ENCODE data around the gene HK1.
"Not testable (repeated sequence)": the region's sequence is repeated elsewhere in the genome, so short reads cannot be mapped to it uniquely, and the experiment has no call there.

Gene HK1

GRCh38 chr10:69259547-69260243, 18.6 kb upstream of the HK1 start:
- no peak for DNase-seq

- DNase-seq, result no peak
Observed at GRCh38 chr10:69261184-69261583, 17.1 kb upstream of the HK1 start.

GRCh38 chr10:69262292-69262751, 16.0 kb upstream of the HK1 start:
- DNase-seq, result no peak

- no peak for DNase-seq
Observed at GRCh38 chr10:69265521-69265920, 12.8 kb upstream of the HK1 start.

GRCh38 chr10:69268761-69269416, 9.4 kb upstream of the HK1 start:
- no peak for DNase-seq

- no peak for DNase-seq
Observed at GRCh38 chr10:69269761-69270160, 8.5 kb upstream of the HK1 start.

- no peak for DNase-seq
Observed at GRCh38 chr10:69270990-69271389, 7.3 kb upstream of the HK1 start.

- DNase-seq, result no peak
Observed at GRCh38 chr10:69272624-69273023, 5.7 kb upstream of the HK1 start.

- no peak for DNase-seq
Observed at GRCh38 chr10:69275444-69275843, 2.9 kb upstream of the HK1 start.

GRCh38 chr10:69276503-69276902, 1.8 kb upstream of the HK1 start:
- DNase-seq, result no peak

GRCh38 chr10:69279110-69279509, 814 bp downstream of the HK1 start:
- no peak for DNase-seq

- DNase-seq, result no peak
Observed at GRCh38 chr10:69281507-69282413, 3.5 kb downstream of the HK1 start.

GRCh38 chr10:69284402-69284801, 6.1 kb downstream of the HK1 start:
- DNase-seq, result not testable (repeated sequence)

- DNase-seq, result no peak
Observed at GRCh38 chr10:69285699-69286098, 7.4 kb downstream of the HK1 start.

GRCh38 chr10:69287181-69287580, 8.9 kb downstream of the HK1 start:
- no peak for DNase-seq

- no peak for DNase-seq
Observed at GRCh38 chr10:69290993-69291392, 12.7 kb downstream of the HK1 start.

GRCh38 chr10:69292459-69292858, 14.2 kb downstream of the HK1 start:
- no peak for DNase-seq

GRCh38 chr10:69295027-69295636, 16.8 kb downstream of the HK1 start:
- DNase-seq, result no peak

GRCh38 chr10:69303632-69304051, 25.3 kb downstream of the HK1 start:
- DNase-seq, result no peak

GRCh38 chr10:69306421-69306820, 28.1 kb downstream of the HK1 start:
- no peak for DNase-seq

GRCh38 chr10:69307434-69307833, 29.1 kb downstream of the HK1 start:
- DNase-seq, result no peak

- DNase-seq, result not testable (repeated sequence)
Observed at GRCh38 chr10:69308304-69308703, 30.0 kb downstream of the HK1 start.

GRCh38 chr10:69311309-69311708, 33.0 kb downstream of the HK1 start:
- DNase-seq, result no peak

Measured in activated effector memory CD4-positive, alpha-beta T cell treated with Interleukin-2 at 50 U/mL for 16 hours (primary cell).